GM19043 (cell line): ENCODE results near the gene IST1.

Experiments
- ATAC-seq: cut with Tn5 transposase; IDR thresholded peaks from one replicate; pipeline ENCODE4 v1.9.1; 2021; ENCODE audit warnings: low read depth; ENCODE audit not compliant: unreplicated experiment

IST1 gene

DNA sequence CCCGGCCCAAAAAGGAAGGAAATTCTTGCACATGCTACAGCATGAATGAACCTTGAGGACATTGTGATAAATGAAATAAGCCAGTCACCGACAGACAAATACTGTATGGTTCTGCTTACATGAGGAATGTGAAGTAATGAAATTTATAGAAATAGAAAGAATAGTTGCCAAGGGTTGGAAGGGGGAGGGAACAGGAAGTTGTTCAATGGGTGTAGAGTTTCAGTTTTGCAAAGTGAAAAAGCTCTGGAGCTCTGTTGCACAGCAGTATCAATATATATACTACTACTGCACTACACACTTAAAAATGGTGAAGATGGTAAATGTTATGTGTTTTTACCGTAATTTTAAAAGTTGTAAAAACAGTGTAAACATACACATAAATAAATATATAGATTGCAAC lies 61.2 kb downstream of the IST1 start:
- ATAC-seq: no peak

DNA sequence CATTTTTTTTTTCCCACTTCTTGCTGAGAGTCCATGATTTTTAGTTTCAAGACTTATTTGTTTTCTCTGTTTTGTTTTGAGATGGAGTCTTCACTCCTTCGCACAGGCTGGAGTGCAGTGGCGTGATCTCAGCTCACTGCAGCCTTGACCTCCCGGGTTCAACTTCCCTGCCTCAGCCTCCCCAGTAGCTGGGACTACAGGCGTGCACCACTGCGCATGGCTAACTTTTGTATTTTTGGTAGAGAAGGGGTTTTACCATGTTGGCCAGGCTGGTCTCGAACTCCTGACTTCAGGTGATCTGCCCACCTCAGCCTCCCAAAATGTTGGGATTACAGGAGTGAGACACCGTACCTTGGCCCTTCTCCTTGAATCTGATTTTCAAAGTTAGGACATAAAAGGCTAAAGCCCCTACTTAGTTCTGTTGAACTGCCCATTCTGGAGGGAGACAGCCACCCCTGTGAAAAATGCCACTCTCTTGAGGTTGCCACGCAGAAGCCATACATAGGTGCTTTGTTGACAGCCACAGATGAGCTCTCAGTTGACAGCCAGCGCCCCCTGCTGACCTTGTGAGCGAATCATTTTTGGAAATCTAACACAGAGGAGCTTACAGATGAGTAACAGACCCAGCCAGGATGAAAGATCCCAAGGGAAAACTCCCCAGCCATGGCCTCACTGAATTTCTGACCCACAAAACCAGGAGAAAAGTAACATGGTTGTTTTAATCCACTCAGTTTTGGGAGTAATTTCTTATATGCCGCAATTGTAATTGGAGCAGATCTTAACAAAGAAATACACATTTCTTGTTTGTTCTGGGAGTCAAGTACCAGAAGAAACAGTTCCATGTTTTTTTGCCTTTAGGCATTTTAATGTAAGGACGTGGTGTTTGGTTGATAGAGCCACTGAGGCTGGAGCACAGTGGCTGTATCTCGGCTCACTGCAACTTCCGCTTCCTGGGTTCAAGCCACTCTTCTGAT lies 66.0 kb downstream of the IST1 start:
- ATAC-seq: peak; percentile 60

DNA sequence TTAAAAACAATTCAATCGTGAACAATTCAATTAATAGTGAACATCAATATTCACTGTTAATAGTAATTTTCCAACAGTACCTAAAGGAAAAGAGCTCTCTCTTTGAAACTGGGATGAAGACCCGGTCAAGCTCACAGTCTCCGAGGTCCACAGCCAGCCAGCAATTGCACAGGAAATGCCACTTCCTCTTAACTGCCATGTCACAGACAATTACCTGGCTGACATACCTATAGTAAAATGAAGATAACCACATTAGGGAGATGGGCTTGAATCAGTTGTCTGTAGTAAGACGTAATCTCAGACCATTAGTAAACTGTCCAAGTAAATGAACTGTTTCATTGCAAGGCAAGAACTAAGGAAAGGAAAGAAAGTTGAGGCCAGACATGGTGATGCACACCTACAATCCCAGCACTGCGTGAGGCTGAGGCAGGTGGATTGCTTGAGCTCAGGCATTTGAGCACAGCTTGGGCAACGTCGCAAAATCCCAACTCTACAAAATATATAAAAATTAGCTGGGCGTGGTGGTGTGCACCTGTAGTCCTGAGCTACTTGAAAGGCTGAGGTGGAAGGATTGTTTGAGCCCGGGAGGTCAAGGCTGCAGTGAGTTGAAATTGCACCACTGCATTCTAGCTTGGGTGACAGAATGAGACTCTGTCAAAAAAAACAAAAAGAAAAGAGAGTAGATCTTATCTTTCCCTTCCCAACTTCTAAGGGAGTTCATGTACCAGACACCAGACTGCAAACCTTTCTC lies 68.0 kb downstream of the IST1 start:
- no peak for ATAC-seq

DNA sequence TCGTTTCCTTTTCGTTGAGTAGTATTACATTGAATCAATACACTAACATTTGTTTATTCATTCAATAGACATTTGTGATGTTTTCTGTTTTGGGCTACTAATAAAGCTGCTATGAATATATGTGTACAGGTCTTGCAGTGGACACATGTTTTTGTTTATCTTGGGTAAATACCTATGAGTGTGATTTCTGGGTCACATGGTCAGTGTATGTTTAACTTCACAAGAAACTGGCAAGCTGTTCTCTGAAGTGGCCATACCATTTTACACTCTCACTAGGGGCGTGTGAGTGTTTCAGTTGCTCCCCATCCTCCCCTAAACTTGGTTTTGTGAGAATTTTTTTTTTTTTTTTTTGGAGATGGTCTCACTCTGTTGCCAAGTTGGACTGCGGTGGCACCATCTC lies 69.9 kb downstream of the IST1 start:
- ATAC-seq: no peak

DNA sequence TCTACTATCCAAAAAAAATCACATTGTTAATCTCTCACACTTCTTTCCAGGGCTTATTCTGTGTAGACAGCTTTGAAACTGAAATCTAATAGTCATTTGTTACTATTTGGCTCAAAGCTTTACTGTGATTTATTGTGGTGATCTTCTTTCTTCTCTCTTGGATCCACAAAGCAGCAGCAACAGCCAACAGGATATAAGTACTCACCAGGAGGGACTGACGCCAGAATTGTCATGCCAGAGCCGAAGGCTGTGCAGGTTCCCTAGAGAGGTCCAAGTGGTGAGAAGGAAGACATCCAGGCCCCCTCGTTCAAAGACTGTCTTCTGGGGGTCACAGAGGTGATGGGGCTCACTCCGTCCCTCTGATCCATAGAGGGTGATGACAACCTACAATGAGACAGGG lies 71.6 kb downstream of the IST1 start:
- ATAC-seq: no peak

DNA sequence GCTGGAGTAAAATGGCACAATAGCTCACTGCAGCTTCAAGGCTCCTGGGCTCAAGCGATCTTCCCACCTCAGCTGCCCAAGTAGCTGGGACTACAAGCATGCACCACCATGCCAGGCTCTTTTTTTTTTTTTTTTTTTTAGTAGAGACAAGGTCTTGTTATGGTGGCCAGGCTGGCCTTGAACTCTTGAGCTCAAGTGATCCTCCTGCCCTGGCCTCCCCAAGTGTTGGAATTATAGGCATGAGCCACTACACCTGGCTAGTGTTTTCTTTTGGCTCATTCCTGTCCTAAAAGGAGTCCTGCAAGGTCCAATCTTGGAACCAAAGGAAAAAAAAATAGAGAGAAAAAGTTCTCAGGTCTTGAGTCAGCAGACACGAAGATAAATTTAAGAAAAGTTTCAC lies 74.0 kb downstream of the IST1 start:
- ATAC-seq: no peak

DNA sequence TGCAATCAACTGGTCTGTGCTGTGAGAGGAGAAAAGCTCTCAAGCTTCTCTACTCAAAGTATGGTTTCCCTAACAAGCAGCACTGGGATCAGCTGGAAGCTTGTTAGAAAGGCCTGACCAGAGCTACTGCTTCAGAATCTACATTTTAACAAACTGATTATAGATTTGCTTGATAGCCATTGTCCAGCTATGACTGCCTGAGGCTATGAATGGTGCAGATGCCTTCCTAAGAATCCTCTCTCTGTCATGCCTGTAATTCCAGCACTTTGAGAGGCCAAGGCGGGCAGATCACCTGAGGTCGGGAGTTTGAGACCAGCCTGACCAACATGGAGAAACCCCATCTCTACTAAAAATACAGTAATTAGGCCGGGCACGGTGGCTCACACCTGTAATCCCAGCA lies 76.2 kb downstream of the IST1 start:
- no peak for ATAC-seq

DNA sequence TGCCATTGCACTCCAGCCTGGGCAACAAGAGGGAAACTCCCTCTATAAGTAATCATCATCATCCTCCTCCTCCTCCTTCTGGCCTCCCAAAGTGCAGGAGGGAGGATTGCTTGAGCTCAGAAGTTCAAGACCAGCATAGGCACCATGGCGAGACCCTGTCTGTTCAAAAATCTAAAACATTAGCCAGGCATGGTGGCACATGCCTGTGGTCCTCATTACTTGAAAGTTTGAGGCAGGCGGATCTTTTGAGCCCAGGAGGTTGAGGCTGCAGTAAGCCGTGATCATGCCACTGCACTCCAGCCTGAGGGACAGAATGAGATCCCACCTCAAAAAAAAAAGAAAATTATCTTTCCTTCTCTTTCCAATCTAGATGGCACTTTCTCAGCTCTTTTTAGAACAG lies 77.0 kb downstream of the IST1 start:
- no peak for ATAC-seq

DNA sequence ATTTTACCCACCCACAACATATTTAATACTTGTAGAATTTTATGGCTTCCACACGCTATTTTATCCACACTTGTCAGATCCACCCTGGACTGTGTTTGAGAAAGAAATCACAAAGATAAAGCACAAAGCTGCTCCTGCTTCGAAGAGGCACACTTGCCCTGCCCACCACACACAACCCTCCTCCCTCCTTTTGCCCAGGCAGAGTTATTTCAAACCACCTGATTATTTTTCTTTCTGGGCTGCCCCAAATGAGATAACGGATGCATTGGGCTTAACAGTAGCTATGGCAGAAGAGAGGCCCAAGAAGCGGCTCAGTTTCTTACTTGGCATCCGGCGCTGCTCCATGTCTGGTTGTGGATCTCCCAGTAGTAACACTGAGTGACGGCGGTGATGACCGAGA lies 77.7 kb downstream of the IST1 start:
- no peak for ATAC-seq

DNA sequence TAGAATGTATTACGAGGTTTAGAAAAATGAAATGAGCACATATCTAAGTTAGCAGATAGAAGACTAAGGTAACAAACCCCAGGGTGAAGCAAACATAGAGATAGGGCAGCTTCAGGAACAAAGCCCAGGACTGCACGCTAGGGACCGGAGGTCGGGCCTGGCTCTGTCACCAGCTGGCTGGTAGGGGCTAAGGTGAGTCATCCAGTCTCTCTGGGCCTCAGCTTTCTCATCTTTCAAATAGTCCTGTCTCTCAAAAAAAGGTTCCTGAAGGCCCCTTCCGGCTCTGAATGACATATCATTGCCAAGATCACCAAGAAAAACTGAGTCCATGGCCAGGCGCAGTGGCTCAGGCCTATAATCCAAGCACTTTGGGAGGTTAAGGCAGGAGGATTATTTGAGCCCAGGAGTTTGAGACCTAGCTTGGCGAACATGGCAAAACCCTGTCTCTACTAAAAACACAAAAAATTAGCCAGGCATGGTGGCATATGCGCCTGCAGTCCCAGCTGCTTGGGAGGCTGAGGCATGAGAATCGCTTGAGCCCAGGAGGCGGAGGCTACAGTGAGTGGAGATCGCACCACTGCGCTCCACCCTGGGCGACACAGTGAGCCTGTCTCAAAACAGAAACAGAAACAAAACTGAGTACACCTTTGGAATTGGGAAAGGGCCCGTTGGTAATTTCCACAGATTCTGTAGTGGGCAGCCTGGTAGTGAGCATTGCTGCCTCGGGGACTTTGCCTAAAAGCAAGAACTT lies 78.9 kb downstream of the IST1 start:
- no peak for ATAC-seq
